Brain microvascular endothelial cell (primary cell): ENCODE data around the gene CTCF.

Experiments used
- DNase-seq: peaks from one replicate; pipeline ENCODE4 v3.0.0-alpha.2; 2020
- H3K27ac ChIP-seq: fragments of 250-450 bp; sonication (Bioruptor Pico); 2 replicates; pipeline ENCODE4 v1.5.1; 2020; ENCODE audit warnings: mild to moderate bottlenecking, moderate library complexity
- H3K27me3 ChIP-seq: fragments of 250-450 bp; sonication (Bioruptor Pico); replicated peaks from 2 replicates; pipeline ENCODE4 v1.5.1; 2020; ENCODE audit warnings: mild to moderate bottlenecking
- H3K36me3 ChIP-seq: fragments of 250-450 bp; sonication (Bioruptor Pico); replicated peaks from 2 replicates; pipeline ENCODE4 v1.5.1; 2020; ENCODE audit warnings: mild to moderate bottlenecking
- H3K4me3 ChIP-seq: 2 replicates; pipeline ENCODE4 v1.5.1; 2011; ENCODE audit warnings: low read depth, mild to moderate bottlenecking, control low read depth, low read length, moderate library complexity
- in situ Hi-C: cut with HindIII; loops from 2 replicates; pipeline ENCODE4 v1.10.0; 2017; ENCODE audit warnings: low sequenced_read_pairs, low pct_ligation_motif_present
- TF ChIP-seq, protein P1 (sequence below): IDR thresholded peaks from 2 replicates; pipeline ENCODE4 v1.5.1; 2011; ENCODE audit warnings: low read depth, mild to moderate bottlenecking, moderate library complexity, low read length, control low read depth, inconsistent platforms; ENCODE audit errors: missing control alignments

The CTCF gene

DNA sequence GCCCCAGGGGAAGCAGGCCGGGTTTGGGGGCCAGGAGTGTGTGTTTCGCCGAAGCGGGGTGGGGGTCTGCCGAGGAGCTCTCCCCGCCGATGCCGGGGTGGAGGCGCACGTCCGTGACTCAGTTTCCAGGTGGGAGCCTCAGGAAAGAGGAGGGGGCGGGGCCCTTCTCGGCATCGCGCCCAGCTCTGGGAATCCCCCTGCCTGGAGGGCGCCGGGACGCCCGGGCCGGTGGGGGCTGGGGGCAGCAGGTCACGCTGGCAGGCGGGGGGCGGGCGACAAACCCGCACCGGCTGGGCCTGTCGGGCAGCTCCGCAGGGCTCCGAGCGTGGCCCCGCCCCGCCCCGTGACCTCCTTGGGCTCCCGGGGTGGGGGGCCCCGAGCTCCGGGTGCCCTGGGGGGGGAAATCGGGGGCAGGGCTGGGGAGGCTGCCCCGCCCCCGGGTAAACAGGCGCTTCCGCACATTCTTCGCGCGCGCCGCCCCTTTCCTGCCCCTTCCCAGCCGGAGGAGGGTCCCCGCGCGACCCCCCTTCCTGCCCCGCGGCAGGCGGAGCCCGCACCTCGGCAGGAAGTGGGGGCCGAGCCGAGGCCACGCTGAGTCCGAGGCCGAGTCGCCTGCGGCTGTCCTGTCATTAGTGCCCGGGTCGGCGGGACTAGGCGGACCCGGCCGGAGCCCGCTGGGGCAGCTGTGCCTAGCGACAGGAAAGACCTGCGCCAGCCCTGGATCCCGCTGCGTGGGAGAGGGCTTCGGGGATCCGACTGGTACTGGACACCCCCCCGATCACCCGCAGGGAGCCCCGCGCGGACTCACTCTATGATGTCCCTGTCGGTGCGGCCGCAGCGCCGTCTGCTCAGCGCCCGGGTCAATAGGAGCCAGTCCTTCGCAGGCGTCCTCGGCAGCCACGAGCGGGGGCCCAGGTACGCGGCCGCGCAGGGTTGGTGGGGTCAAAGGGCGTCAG lies 24.4 kb upstream of the CTCF start:
- Histone ChIP-seq H3K4me3 (peak overlapping the region; percentile 67), H3K27ac (peak overlapping the region; percentile 15), H3K36me3 (peaks cover 29% of the 10 kb centered on the region), H3K27me3 (no peaks in the 10 kb centered on the region)
- no peak for DNase-seq
- in situ Hi-C loops = no loop called here
- TF ChIP-seq, protein P1, sequence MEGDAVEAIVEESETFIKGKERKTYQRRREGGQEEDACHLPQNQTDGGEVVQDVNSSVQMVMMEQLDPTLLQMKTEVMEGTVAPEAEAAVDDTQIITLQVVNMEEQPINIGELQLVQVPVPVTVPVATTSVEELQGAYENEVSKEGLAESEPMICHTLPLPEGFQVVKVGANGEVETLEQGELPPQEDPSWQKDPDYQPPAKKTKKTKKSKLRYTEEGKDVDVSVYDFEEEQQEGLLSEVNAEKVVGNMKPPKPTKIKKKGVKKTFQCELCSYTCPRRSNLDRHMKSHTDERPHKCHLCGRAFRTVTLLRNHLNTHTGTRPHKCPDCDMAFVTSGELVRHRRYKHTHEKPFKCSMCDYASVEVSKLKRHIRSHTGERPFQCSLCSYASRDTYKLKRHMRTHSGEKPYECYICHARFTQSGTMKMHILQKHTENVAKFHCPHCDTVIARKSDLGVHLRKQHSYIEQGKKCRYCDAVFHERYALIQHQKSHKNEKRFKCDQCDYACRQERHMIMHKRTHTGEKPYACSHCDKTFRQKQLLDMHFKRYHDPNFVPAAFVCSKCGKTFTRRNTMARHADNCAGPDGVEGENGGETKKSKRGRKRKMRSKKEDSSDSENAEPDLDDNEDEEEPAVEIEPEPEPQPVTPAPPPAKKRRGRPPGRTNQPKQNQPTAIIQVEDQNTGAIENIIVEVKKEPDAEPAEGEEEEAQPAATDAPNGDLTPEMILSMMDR = no peak

DNA sequence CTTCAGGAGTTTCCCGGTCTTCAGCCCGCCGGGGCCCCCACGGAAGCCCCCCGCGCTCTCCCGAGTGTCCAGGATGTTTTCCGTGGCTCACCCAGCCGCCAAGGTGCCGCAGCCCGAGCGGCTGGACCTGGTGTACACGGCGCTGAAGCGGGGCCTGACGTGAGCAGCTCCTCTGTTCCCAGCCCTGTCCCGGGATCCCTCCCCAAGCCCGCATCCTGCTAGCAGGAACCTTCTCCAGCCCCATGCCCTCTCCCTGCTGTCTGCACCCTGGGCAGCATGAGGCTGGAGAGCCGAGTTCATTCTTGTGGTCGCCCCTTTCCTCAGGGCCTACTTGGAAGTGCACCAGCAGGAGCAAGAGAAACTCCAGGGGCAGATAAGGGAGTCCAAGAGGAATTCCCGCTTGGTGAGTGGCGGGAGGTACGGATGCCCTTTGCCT lies 23.6 kb upstream of the CTCF start:
- in situ Hi-C loops = no loop called here

DNA sequence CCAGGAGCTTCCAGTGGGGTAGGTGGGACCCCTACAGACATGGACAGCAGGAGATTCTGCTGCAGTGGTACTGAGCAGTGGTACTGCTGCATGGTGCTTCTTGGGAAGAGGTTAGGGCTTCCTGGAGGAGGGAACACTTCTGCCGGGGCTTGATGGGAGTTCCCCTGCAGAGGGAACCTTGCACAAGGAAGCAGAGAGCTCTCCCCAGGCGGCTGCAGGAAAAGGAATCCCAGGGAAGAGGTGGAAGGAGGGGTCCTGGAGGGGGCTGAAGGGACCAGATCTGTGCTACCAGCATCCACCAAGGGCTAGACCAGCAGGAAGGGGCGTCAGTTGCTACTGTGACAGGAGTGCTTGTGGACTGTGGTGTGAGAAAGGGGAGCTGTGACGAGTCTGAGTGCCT lies 23.1 kb upstream of the CTCF start:
- TF ChIP-seq, protein P1 = no peak
- DNase-seq = no peak
- peaks cover 40% of the 10 kb centered on the region for H3K36me3 ChIP-seq
- no peaks in the 10 kb centered on the region for H3K27me3 ChIP-seq
- no peak overlapping the region for H3K4me3 ChIP-seq
- H3K27ac ChIP-seq = no peak overlapping the region
- in situ Hi-C loops = no loop called here

More for the DNA sequence above, 23.6 kb upstream of the CTCF start:
- peak overlapping the region; percentile 67 for H3K4me3 ChIP-seq
- TF ChIP-seq, protein P1 = no peak
- DNase-seq = peak; percentile 45
- no peaks in the 10 kb centered on the region for H3K27me3 ChIP-seq
- H3K36me3 ChIP-seq = peaks cover 35% of the 10 kb centered on the region
- no peak overlapping the region for H3K27ac ChIP-seq

DNA sequence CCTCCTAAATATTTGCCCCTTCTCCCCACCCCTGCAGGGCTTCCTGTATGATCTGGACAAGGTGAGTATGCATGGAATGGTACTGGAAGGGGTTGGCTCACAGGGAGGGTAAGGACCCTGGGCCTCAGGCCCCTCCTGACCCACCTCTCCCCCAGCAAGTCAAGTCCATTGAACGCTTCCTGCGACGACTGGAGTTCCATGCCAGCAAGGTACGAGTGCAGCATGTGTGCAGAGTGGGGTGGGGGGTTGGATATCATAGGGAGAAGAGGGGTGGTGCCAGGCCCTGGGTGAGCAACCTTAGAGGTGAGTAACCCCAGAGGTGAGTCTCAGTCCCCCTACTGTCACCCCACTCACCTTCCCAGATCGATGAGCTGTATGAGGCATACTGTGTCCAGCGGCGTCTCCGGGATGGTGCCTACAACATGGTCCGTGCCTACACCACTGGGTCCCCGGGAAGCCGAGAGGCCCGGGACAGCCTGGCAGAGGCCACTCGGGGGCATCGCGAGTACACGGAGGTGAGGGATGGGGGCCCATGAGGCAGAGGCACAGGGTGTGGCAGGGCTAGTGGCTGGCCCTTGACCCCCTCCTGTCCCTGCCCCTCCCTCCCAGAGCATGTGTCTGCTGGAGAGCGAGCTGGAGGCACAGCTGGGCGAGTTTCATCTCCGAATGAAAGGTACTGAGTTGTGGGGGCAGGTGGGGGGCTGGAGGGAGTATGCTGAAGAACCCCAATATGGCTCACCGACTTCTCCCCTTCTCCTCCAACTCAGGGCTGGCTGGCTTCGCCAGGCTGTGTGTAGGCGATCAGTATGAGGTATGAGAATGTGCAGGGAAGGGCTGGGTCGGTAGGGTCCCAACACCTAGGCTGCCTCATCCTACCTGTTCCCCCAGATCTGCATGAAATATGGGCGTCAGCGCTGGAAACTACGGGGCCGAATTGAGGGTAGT lies 22.4 kb upstream of the CTCF start:
- in situ Hi-C loops = no loop called here
- Histone ChIP-seq H3K27ac (no peak overlapping the region), H3K27me3 (no peaks in the 10 kb centered on the region), H3K4me3 (no peak overlapping the region), H3K36me3 (peaks cover 45% of the 10 kb centered on the region)
- TF ChIP-seq, protein P1 = no peak
- no peak for DNase-seq

DNA sequence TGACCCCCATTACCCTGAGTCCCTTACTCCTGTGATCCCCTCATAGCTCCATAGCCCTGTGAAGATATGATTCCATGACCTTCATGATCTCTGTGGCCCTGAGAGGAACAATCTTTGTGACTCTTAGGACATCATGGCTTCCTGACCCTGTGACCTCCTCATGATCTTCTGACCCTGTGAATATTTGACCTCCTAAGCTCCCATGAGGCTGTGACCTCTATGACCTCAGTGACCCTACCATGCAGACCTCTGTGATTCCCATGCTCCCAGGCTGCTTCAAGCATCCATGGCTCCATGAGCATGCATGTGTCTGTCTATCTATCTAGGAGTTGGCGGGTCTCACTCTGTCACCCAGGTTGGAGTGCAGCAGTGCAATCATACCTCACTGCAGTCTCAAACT lies 21.6 kb upstream of the CTCF start:
- H3K36me3 ChIP-seq = peaks cover 52% of the 10 kb centered on the region
- no peak overlapping the region for H3K27ac ChIP-seq
- no peak overlapping the region for H3K4me3 ChIP-seq
- H3K27me3 ChIP-seq = no peaks in the 10 kb centered on the region
- TF ChIP-seq, protein P1 = no peak
- in situ Hi-C loops = no loop called here
- DNase-seq = no peak
